HFF-Myc (cell line): ENCODE data around the gene MPP3.

Experiments used
- DNase-seq: peaks from one replicate; pipeline ENCODE4 v3.0.0-alpha.2; 2011; ENCODE audit warnings: low read depth; ENCODE audit errors: extremely low read depth
- H3K4me3 ChIP-seq: replicated peaks from 2 replicates; pipeline ENCODE4 v1.5.1; 2011; ENCODE audit warnings: low read depth, mild to moderate bottlenecking, control low read depth, low read length
- TF ChIP-seq, protein P1 (sequence below): IDR thresholded peaks from 2 replicates; pipeline ENCODE4 v1.5.1; 2012; ENCODE audit warnings: mild to moderate bottlenecking, low read depth, low read length, control low read depth; ENCODE audit errors: missing control alignments

Gene MPP3, protein sequence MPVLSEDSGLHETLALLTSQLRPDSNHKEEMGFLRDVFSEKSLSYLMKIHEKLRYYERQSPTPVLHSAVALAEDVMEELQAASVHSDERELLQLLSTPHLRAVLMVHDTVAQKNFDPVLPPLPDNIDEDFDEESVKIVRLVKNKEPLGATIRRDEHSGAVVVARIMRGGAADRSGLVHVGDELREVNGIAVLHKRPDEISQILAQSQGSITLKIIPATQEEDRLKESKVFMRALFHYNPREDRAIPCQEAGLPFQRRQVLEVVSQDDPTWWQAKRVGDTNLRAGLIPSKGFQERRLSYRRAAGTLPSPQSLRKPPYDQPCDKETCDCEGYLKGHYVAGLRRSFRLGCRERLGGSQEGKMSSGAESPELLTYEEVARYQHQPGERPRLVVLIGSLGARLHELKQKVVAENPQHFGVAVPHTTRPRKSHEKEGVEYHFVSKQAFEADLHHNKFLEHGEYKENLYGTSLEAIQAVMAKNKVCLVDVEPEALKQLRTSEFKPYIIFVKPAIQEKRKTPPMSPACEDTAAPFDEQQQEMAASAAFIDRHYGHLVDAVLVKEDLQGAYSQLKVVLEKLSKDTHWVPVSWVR

DNA sequence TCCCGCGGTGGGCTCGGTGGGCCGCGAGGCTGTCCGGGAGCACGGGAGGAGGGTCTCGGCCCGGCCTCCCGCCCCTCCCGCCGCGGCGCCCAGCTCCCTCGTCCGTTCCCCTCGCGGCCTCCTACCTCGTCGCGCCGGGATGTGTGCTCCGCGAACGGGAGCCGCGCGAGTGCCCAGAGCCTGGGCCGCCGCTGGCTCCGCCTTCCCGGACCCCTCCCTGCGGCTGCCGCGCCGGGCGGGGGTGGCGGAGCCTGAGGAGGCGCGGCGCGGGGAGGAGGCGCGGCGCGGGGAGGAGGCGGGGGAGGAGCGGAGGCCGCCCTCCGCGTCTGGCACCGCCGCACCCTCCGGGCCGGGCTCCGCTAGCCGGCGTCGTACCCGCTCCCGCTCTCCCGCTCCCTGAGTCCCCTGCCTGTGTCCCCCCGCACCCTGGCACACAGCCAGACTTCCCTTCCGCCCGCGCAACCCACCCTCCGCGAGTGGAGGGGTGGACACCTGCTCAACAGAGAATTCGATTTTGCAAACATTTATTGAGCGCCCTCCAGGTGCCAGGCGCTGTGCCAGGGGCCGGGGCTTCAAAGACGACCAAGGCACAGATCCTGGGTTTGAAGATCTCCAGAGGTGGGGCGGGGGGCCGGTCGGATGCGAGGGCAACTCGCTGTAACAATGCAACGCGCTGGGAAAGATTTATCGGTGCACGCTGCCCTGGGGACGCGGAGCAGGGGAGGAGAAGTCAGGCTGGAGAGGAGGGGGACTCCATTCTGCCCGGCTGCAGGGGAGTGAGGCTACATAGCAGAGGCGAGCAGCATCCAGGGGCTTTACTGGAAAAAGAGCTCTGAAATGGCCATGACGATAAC, at the start of gene MPP3:
TSS of gene MPP3 (minus strand) at position 171 of the 854 bp plus-strand sequence. CDS start 1,240 bp downstream, outside the sequence.
- TF ChIP-seq, protein P1, sequence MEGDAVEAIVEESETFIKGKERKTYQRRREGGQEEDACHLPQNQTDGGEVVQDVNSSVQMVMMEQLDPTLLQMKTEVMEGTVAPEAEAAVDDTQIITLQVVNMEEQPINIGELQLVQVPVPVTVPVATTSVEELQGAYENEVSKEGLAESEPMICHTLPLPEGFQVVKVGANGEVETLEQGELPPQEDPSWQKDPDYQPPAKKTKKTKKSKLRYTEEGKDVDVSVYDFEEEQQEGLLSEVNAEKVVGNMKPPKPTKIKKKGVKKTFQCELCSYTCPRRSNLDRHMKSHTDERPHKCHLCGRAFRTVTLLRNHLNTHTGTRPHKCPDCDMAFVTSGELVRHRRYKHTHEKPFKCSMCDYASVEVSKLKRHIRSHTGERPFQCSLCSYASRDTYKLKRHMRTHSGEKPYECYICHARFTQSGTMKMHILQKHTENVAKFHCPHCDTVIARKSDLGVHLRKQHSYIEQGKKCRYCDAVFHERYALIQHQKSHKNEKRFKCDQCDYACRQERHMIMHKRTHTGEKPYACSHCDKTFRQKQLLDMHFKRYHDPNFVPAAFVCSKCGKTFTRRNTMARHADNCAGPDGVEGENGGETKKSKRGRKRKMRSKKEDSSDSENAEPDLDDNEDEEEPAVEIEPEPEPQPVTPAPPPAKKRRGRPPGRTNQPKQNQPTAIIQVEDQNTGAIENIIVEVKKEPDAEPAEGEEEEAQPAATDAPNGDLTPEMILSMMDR: no peak
- H3K4me3 ChIP-seq: peak within 1 kb of the TSS; percentile 62
- no peak for DNase-seq

DNA sequence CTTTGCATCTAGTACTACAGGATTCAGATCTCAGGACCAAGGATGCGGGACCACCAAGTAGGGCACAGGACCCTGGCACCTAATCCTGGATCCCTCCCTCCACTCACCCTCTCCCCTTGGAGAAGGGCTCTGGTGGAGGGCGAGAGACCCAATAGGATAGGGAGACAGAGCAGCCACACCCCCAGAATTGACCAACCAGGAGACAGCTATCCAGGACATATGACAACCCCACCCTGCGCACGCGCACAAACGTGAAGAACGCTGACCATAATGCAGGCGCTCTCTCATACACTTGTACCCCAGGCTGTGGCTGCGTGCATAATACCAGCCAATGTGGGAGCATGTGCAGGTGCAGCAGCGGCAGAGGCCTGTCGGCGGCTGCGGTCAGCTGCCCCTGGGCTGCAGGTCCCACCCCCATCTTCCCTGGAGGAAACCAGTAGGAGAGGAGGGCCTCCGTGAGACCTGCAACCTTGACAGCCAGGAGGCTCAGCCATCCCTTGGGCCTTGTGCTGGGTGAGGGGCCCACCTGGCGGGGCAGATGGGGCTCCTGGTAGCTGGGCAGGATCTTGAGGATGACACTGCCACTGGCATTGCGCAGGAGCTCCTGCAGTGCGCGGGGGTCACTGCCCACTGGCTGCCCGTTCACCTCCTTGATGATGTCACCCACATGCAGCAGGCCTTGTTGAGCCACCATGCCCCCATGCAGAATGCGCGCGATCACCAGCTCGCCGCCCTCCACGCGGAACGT, 49.0 kb upstream of the MPP3 start:
- H3K4me3 ChIP-seq: no peak overlapping the region
- no peak for DNase-seq
- TF ChIP-seq, protein P1: no peak

DNA sequence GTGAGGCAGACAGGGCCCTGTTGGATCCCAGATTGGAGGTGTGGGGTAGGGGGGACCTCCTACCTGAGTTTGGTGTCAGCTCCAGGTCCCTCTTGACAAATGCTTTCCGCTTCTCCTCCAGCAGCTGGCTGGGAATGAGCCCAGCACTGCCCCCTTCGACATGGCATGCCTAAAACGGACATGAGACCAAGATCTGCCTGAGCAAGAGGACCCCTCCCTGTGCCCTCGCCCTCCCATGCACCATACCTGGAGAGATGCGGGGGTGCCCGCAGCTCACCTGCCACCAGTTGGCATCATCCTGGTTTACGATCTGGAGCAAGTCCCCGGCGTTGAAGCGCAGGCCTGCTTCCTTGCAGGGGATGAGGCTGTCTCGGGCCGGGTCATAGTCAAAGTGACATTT, 48.2 kb upstream of the MPP3 start:
- no peak for DNase-seq
- TF ChIP-seq, protein P1: no peak
- no peak overlapping the region for H3K4me3 ChIP-seq

DNA sequence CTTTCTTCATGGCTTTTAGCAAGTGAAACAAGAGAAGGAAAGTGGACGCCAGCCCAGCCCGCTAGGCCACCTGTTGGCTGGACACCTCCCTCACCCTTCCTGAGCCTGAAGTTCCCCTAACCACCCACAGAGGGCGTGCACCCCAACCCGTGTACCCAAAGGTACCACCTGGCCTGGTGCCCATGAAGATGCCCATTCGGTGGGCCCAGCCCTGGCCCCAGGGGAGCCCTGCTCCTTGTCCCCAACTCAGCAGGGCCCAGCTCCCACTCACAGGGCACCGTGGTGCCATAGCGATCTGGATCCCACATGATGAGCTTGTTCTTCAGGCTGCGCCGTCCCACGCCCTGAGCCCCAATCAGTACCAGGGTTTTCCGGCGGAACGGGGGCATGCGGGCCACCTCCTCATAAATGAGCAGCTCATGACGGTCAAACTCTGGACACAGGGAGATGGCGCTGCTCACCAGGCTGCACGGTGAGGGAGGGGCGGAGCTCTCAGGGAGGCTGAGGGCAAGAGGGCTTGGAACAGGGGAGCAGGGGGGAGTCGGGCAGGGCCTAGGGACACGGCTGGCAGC, 47.6 kb upstream of the MPP3 start:
- no peak for DNase-seq
- H3K4me3 ChIP-seq: no peak overlapping the region
- TF ChIP-seq, protein P1: peak; percentile 76

DNA sequence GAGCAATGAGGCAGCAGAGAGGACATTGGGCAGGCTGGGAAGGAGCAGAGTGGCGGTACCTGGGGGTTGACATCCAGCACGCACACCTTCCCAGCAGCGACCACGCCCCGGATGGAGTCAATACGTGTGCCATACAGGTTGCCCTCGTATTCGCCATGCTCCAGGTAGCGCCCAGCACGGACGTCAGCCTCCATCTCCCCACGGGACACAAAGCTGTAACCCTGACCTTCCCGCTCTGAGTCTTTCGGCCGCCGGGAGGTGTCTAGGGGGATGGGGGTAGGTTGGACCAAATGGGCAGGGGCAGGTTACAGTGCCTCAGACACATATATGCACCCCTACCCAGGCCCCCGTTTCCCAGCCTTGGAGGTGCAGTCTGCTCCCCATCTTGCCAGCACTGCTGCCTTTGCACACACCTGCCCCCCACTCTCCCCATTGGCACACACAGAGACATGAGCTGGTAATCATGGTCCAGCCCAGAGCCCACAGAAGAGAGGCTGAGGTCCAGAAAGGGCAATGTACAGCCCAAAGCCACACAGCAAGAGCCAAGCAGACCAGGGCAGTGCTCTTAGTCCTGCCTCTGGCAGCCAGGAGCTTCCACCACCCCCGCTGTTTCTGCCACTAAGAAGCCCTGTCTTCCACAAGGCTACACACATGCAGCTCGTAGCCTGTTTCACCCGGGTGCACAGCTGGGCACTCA, 46.9 kb upstream of the MPP3 start:
- no peak for DNase-seq
- H3K4me3 ChIP-seq: no peak overlapping the region
- TF ChIP-seq, protein P1: no peak
